Astrocyte of the hippocampus (primary cell): ENCODE data around the gene AHDC1.
A peak's percentile ranks its signal among the peaks of the same experiment; 100 is the strongest.

ENCODE experiments used
- DNase-seq: peaks from one replicate; pipeline ENCODE4 v3.0.0; 2011; ENCODE audit warnings: low read depth, low spot score

AHDC1 gene

DNA sequence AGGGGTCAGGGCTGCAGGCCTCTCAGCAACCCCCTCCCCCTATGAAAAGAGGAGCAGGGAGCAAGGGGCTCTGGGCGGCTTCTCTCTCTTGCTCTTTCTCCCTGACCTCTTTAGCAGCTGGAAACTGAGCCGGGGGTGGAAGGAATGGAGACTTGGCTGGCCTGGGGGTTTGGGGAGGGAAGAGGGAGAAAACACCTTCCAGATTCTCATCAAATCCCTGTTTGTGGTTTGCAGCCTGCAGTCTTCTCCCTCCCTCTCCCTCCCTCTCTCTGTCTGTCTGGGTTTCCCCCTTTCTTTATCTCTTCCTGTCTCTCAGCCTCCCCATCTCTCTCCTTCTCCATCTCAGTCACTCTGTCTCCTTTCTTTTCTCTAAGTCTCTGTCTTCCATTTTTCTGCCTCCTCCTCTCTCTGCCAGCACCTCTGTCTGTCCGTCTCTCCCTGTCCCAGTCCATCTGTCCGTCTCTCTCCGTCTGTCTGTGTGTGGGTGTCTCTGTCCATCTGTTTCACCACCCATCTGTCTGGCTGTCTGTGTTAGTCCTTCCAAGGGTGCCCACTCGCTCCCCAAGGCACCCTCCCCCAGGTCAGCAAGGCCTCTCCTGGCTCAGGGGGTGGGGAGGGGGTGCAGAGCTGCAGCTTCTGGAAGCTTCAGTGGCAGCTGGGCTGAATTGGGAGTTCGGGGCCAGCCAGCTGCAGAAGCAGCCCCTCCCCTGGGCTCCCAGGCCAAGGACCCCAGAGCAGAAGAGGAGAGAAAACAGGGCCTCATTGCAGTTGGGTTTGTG is 6.2 kb downstream of the AHDC1 start:
- DNase-seq, result no peak

DNA sequence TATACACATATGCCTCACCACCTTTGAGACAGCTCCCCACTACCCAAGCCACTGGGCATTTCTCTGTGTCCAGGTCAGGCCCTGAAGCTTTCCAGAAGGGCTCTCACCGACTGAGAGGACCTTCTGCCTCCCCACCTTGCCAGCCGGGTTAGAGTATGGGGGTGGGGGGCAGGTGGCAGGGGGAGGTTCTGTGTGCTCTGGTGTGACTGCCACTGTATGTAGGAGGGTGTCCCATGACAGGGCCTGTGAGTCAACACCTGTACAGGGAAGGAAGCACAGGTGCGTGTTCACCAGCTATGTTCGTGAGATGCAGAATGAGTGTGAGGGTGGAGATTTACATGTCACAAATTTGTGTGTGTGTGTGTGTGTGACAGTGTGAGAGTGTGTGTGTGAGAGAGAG is 7.0 kb downstream of the AHDC1 start:
- no peak for DNase-seq

DNA sequence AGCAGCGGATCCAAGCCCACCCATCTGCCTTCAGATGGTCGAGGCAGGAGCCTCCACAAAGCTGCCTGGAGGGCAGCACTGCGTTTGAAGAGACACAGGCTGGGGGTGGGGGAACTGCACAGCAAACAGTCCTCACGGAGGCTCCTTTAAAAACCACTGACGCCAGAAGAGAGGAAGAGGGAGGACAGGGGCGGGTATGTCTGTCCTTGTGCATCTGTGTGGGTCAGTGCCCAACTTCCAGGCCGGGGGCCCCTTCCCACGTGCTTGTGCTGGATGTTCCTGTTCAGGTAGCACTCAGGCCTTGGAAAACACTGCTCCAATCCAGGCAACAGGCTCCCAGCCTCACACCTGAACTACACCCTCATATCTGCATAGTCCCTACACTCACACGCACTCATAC is 7.7 kb downstream of the AHDC1 start:
- no peak for DNase-seq

DNA sequence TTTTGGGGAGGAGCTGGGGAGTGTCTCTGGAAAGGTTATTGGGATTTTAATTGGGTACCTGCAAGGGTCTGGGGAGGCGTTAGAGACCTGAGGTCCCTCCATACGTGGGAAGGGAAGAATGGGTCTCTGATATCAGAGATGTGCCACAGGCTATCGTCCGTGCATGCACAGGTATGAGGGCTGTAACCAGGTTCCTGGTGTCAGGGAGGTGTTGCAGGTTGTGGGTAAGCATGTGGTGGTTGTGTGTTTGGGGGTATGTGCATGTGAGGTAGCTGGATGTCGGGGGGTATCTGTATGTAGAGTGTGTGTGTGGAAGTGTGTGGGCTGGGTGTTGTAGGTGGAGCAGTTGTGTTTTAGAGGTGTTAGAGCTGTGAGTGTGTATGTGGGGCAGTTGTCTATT is 8.3 kb downstream of the AHDC1 start:
- no peak for DNase-seq

DNA sequence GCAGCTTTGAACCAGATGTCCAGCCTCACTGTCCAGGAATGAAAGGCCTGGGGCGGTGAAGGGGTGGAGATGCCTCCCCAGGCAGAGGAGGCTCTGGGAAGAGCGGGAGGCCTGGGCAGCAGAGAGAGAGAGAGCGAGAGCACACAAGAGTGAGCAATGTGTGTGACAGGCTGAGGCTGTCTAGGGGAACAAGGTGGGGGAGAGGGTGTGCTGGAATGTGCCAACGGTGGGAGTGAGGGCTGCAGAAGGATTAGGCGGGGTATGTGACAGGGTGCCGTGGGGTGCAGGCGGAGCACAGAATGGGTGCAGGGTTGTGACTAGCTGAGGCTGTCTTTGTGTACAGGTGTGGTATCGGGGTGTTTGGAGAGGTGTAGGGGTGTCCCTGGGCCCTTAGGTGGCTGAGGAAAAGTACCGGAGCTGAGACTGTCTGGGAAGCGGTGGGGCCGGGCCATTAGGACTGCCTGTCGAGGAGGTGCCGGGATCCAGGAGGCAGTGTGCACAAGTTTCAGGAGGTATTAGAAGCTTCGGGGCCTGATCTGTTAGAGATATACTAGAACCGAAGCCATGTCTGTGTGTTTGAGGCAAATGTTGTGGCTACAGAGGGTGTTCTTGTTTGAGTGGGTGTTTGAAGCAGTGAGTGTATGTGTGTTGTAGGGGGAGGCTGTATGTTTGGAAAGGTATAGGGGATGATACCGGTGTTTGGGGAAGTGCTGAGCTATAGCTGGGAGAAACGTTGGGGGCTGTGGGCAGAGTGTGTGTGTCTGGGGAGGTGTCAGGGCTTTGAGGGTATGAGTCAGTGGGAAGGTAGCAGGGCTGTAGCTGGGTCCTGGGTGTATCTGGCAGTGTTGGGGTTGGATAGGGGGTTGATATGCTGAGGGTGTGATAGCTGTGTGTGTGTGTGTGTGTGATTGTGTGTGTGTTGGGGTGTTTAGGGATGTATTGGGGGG is 9.1 kb downstream of the AHDC1 start:
- peak; percentile 68 for DNase-seq

DNA sequence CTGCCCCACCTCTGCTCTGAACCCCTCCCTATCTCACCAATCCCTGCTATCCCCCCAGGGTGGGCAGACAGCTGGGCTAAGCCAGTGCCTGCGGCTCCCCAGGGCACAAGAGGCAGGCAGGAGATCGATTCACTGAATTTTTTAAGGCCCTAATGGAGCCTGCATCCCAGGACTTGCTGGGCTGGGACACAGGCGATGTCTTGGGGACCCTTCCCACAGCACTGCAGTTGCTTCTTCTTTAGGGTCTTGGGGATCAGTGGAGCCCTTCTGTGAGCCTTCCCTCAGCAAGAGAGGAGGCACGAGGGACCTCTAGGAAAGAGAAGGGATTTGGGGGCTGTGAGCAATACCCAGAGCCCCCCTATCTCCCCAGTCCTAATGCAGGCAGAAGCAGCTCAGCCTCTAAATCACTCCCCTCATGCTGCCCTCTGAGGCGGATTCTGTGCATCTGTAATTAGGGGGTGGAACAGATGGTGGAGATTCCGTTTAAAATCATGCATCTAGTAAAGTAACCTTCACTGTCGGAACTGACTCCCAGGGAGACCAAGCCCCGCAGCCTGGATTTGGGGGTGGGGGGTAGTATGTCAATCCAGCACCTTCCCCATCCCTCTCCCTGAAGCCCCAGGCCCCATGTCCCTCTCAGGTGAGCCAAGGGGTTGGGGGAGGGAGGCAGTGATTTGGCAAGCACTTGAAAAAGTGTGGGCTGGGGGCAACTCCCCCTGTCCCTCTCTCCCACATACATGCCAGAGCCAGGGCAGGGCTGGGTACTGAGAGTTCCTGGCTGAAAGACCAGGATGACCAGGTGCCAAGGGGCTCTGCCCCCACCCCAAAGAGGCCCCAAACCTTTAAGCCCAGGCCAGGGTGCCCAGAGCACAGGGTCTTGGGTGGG is 10.0 kb downstream of the AHDC1 start:
- no peak for DNase-seq

DNA sequence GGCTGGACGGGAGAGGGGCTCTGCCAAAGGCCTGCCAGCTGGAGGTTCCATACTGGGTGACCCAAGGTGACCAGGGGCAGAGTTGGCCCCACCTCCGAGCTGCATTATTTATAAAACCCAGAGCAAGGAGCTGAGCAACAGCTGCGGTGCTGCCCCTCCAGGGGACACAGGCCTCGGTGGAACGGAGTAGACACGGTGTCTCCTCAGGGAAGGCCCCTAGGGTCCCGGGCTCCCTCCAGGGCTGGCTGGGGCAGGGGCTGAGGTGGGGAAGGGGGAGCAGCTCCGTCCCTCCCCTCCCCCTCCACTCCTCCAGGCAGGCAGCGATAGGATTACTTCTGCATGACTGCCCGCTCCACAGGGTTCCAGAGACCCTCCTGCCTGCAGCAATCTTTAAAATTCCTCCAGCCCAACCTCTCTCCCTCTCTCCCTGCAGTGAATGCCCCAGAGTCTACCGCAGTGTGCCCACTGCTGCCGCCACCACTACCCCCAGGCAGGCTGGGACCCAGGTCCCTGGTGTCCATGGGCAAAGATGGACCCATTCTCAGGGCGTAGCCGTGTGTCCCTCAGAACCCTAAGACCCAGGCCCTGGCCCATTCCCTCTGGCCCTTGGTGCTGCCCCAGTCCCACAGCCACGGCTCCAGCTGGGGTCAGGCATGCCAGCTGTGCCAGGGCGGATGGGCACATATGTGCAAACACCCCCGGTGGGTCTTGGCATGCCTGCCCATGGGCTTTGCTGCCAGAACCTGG is 10.8 kb downstream of the AHDC1 start:
- DNase-seq, result no peak

DNA sequence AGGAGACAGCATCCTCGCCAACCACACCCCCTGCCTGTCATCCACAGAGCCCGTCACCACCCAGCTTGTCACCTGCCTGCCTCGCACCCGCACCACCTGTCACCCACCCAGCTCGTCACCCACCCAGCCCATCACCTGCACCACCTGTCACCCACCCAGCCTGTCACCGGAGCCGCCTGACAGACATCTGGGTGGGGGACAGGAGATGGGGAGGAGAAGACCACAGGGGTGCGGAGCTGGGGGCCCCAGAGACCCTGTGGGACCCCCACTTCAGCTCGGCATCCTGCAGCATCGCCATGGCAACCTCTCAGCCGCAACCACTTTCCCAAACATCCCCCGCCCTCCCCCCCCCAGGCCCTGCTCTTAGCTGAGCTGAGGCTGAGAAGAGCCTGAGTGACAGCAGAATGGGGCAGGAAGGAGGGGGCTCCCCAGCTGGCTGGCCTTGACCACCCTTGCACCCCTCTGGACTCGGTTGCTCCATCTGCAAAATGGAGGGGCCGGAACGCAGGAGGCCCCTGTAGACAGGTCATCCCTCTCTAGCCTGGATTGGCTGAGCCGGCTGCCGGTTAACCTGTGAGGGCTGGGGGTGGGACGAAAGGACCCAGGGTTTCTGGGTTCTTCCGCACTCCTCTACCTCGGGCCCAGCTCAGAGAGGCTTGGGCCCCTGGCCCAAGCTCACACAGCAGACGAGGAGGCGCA is 11.6 kb downstream of the AHDC1 start:
- no peak for DNase-seq

DNA sequence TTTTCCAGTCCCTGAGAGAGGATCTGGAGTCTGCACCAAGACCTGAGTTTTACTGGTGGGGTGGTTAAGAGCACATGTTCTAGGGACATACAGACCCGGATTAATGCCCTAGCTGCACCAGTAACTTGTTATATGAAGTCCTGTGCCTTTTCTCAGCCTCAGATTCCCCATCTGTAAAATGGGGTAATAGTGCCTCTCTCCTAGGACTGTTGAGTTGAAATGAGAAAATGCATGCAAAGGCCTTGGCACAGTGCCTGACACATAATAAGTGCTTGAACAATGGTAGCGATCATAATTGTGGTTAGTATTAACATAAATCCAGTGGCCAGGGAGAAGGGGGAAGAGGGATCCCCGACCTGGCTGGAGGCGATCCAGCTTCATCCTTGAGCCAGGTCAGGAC is 12.3 kb downstream of the AHDC1 start:
- no peak for DNase-seq

DNA sequence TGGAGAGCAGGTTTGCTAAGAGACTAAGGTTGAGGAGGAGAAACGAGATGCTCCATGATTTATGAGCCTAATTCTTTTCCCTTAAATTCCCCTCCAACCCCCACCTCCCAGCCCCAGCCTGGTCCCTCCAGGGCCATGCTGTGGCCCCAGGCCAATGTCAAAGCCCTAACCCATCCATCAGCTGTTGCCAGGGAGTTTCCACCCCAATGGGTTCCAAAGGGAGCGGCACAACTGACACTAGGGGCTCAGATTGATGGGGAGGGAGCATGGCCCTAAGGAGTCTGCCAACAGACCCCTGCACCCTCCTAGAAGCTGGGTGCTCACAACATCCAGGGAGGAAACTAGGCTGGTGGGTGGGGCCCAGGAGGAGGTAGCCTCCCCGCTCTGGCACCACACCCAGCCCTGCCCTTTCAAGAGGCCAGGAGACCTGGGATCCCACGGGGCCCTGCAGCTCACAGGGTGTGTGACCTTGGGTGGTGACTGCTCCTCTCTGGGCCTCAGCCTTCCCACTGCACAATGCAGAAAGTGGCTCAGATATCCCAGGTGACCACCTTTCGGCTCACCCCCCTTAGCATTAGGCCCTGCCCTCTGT is 12.9 kb downstream of the AHDC1 start:
- no peak for DNase-seq

DNA sequence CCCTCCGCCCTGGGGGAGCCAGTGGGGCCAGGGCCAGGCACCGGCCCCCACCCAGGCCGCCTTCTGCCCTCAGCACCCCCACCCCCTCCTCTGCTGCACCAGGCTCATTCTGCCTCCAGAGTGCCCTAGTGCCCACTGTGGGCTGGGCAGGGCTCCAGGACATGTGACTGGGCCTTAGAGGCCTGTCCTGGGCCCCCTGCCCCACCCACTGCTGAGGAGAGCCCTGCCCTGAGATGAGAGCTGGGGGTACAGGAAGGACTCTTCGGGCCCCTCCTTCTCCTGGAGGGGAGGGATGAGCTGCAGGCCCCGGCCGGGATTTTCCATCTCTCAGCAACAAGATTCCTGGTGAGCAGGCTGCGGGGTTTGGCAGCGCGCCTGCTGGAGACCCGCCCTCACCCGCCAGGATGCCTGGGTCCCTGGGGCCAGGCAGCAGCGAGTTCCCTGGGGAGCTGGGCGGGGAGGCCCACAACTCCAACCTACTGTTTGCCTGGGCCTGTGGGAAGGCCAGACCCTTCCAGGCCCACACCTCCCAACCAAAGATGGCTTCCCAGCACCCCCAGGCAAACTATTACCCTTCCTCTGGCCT is 14.0 kb downstream of the AHDC1 start:
- peak; percentile 81 for DNase-seq

DNA sequence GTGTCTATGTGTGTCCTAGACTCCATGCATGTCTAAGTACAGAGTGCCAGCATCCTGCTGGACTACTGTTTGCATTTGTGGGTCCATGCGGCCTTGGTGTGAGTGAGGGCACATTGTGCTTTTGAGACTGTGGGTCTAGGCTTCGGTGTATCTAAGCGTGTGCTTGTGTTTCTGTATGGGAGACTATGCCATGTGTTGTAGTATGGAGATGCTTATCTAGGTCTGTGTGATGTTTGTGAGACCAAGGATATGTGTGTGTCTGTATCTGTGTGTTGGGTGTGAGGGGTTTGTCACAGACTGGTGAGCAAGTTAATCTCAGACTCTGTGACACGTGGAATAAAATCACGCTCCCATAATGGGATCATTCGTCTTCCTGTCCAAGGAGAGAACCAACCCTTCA is 14.5 kb downstream of the AHDC1 start:
- DNase-seq, result no peak

DNA sequence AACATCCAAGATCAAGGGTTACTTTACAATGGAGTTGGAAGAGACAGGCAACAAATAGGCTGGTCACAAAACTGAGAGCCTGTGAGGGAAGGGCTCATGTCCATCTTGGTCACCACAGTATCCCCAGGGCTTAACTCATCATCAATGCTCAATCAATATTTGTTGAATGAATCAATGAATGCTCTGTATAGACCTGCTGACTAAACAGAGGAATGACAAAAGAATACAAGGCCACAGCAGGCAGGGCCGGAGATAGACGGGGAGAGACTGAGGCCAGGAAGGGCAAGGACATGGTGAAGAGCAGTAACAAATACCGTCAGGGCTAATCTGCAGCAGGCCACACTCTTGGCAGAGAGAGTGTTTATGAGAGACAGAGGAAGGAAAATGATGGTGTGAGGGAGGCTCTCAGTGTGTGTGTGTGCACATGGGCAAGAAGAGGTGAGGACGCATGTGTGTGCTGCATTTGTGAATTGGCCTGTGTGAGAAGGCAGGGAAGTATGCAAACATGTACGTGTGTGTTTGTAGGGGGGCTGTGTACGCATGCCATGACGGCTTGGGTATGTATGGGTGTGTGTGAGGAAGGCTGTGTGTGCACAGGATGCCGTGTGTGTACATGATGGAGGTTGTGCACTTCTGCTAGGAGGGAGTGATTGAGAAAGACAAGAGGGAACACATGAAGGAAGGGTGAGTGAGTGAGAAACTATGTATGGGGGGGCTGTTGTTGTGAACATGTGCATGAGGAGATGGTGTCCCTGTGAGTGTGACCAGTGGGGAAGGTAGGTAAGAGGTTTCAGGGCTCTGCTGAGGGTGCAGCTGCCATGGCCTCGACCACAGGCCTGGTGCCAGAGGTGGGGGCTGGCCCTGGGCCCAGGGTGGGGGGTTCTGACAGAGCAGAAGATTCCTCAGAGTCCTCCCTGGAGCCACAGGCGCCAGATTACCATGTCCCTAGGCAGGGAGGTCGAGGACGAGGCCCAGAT is 15.4 kb downstream of the AHDC1 start:
- no peak for DNase-seq

DNA sequence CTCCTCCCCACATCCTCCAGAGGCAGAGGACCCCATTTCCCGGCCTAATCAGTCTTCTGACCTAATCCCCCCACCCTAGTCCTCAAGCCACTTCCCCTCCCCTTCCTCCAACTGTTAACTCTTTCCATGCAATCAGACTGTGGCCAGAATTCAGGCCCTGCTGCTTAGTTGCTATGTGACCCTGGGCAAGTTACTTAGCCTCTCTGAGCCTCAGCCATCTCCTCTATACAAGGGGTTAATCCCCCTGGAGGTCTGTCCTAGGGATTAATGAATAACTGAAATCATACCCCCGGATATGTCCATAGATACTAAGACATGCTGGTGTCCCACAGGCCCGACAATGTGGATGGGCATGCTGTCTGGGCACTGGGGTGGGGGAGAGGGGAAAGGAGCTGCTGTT is 18.3 kb downstream of the AHDC1 start:
- no peak for DNase-seq

DNA sequence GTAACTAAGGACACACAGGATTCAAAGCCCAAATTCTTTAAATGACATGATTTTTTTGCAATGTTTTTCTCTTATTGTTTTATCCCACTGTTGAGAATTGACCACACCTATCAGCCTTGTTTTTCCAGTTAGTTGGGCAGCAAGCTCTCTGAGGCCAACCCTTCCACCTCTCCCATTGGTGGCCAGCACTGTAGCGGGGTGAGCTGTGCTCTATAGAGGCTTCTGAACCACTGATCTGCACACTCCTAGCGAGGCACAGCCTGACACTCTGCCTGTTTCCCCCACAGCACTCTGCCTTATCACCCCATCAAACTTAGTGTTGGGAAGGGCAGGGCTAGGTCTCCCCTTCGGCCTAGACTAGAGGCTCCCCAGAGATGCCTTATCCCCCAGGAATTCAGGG is 19.5 kb downstream of the AHDC1 start:
- DNase-seq, result no peak

DNA sequence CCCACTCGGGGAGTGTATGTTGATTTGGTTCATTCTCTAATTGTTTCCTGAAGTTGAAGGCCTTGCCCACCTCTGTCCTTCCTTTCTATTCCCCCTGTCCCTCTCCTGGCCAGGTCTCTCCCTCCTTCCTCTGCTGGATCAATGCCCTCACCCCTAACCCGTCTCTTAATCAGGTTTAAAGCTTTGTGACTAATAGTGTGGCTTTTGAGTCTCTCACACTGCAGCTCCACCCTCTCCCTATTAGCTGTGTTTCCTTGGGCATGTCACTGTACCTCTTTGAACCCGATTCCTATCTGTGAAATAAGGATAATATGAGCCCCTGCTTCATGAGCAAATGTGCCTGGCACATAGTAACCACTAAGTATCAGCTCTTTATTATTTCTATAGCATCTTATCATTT is 20.5 kb downstream of the AHDC1 start:
- no peak for DNase-seq

DNA sequence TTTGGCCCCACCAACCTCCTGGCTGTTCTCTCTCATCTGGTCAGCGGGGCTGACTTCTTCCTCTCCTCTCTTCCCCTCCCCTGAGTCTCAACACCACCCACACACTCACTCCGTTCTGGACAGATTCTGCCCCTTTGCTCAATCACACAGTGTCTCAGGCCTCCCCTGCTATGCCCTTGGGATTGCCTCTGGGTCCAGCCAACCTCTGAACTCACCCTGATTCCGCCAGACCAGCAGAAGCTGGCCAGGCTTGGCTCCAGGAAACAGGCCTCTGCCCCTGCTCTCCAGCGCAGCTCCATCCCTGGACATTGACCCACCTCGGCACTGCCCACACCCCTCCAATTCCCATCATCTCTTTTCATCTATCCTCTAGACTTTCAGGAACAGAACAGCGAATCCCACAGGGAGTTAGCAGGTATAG is 22.1 kb downstream of the AHDC1 start:
- DNase-seq, result no peak

DNA sequence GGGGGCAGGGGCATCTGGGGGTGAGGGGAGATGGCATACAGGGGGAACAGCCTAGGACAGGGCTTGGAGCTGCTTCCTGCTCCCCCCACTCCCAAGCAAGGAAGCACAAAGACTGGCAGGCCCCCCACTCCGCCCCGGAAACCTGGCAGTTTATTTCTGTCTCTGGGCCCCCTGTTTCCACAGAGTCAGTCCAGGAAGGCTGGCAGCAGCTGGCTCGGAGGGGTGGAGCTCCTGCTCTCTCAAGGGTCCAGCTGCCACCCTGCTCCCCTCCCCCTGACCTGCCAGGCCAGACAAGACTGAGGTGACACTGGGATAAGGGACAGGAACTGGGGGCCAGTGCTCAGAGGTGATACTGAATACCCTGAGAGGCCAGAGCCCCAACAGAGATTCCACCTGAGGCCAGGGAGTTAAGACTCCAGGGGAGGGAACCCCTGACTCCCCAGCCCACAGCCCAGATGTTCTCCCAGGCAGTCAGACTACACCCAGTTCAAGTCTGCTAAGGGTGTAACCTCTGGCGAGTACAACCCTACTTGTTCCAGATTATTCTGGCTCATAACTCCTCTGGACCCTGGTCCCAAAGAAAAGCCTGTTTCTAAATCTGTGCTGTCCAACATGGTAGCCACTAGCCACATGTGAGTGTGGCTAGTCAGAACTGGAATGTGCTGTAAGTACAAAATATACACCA is 26.3 kb downstream of the AHDC1 start:
- no peak for DNase-seq
